ENCODE results near the gene CORIN. TPM values are rescaled to one million over a fixed set of nuclear protein-coding genes. Genes with fewer than 3 reads are reported as not detected.

CORIN gene
- total and polyA plus RNA-seq, 10 of the 15 experiments (the other 5 are each of a cell fraction or from before 2014, with no cell fraction given), result 0.02 to 0.45 (median 0.09) TPM; not detected in 3

GRCh38 chr4:47752214-47752613 is 85.7 kb downstream of the CORIN start:
- no TSS peak for BruUV-seq (replicated peaks)
- Histone ChIP-seq H3K9me3 (replicated peaks; ENCODE audit: control insufficient read depth, insufficient read depth, low read length) (no peaks in the 10 kb centered on the region), H3K27ac (ENCODE audit: control insufficient read depth, insufficient read depth) (no peak overlapping the region), H3K27me3 (replicated peaks in 1 of 2; ENCODE audit: control insufficient read depth in 2 of 2, insufficient read depth in 2 of 2, low read length in 1 of 2) (no peaks in the 10 kb centered on the region; a peak in 1 of 4 replicates), H3K4me1 (ENCODE audit: control insufficient read depth, insufficient read depth, low read length) (no peaks in the 10 kb centered on the region), H2AFZ (ENCODE audit: control insufficient read depth, low read depth, low read length) (no peak overlapping the region), H3K4me2 (ENCODE audit: control insufficient read depth, insufficient read depth) (no peak overlapping the region), H3K79me2 (ENCODE audit: control insufficient read depth, insufficient read depth, low read length) (no peaks in the 10 kb centered on the region), H3K9ac (ENCODE audit: control insufficient read depth, insufficient read depth, low read length) (no peak overlapping the region), H3K36me3 (ENCODE audit: control insufficient read depth in 2 of 2, insufficient read depth in 2 of 2, low read length in 1 of 2) (no peaks in the 10 kb centered on the region), H3K4me3 (no peak overlapping the region), H4K20me1 (ENCODE audit: control insufficient read depth, insufficient read depth) (no peaks in the 10 kb centered on the region)
- SMC1A ChIA-PET (ENCODE audit: uncharacterized antibody, unreplicated experiment), result interaction anchor here (1.7 kb wide), 1 partner anchor 8 kb away, joined by 4 read pairs; no protein-coding TSS in a partner anchor
- POLR2A ChIA-PET, result no interaction called here
- intact Hi-C loops (cut with micrococcal nuclease; ENCODE audit: unreplicated experiment), result no loop called here
- DNase-seq (ENCODE audit: low read depth, low spot score) (no peak), FAIRE-seq (no peak), ATAC-seq (no peak)
- 55% methylated on average over 5 of the region's 5 CpGs for WGBS (ENCODE audit: insufficient coverage, insufficient replicate concordance, low lambda C conversion rate, missing lambda C conversion rate)
- in situ Hi-C loops (cut with MboI), result no loop called here
- CTCF ChIA-PET, result no interaction called here
- no peak for TF ChIP-seq MYC (IDR thresholded peaks at IDR 0.05; ENCODE audit: insufficient read depth, insufficient read length, insufficient replicate concordance, low read length, severe bottlenecking)
- RAD21 ChIA-PET (ENCODE audit: unreplicated experiment), result no interaction called here

- Histone ChIP-seq H3K4me1 (ENCODE audit: control insufficient read depth, insufficient read depth, low read length) (no peaks in the 10 kb centered on the region), H2AFZ (ENCODE audit: control insufficient read depth, low read depth, low read length) (no peak overlapping the region), H3K9me3 (replicated peaks; ENCODE audit: control insufficient read depth, insufficient read depth, low read length) (no peaks in the 10 kb centered on the region), H3K79me2 (ENCODE audit: control insufficient read depth, insufficient read depth, low read length) (no peaks in the 10 kb centered on the region), H3K27me3 (replicated peaks in 1 of 2; ENCODE audit: control insufficient read depth in 2 of 2, insufficient read depth in 2 of 2, low read length in 1 of 2) (no peaks in the 10 kb centered on the region; a peak in 1 of 4 replicates), H3K4me3 (no peak overlapping the region), H3K36me3 (ENCODE audit: control insufficient read depth in 2 of 2, insufficient read depth in 2 of 2, low read length in 1 of 2) (no peaks in the 10 kb centered on the region), H3K27ac (ENCODE audit: control insufficient read depth, insufficient read depth) (no peak overlapping the region), H3K4me2 (ENCODE audit: control insufficient read depth, insufficient read depth) (no peak overlapping the region), H4K20me1 (ENCODE audit: control insufficient read depth, insufficient read depth) (no peaks in the 10 kb centered on the region), H3K9ac (ENCODE audit: control insufficient read depth, insufficient read depth, low read length) (no peak overlapping the region)
- ATAC-seq, result no peak
- ChIA-PET RAD21 (ENCODE audit: unreplicated experiment) (no interaction called here), SMC1A (ENCODE audit: uncharacterized antibody, unreplicated experiment) (interaction anchor here (1.7 kb wide), 1 partner anchor 10 kb away, joined by 4 read pairs; no protein-coding TSS in a partner anchor), POLR2A (no interaction called here), CTCF (interaction anchor here (0.8 kb wide), 1 partner anchor 39 kb away, joined by 3 read pairs; no protein-coding TSS in a partner anchor)
- intact Hi-C loops (cut with micrococcal nuclease; ENCODE audit: unreplicated experiment) (no loop called here), in situ Hi-C loops (cut with MboI) (no loop called here)
- BruUV-seq (replicated peaks), result no TSS peak
- WGBS (ENCODE audit: insufficient coverage, insufficient replicate concordance, low lambda C conversion rate, missing lambda C conversion rate), result 0% methylated on average over 2 of the region's 2 CpGs
- TF ChIP-seq TARDBP (IDR thresholded peaks at IDR 0.05; ENCODE audit: borderline replicate concordance) (no peak), ZBTB40 (IDR thresholded peaks at IDR 0.05; ENCODE audit: borderline replicate concordance) (no peak), LARP7 (IDR thresholded peaks at IDR 0.05) (no peak), USF1 (IDR thresholded peaks at IDR 0.05; ENCODE audit: borderline replicate concordance, extremely low read length, insufficient read depth, low read depth, low read length) (no peak), HDAC6 (IDR thresholded peaks at IDR 0.05; ENCODE audit: unreplicated experiment) (no peak), IRF3 (IDR thresholded peaks at IDR 0.05) (no peak), PML (IDR thresholded peaks at IDR 0.05; ENCODE audit: low read length) (no peak)
- no peak for DNase-seq (ENCODE audit: low read depth, low spot score)
- FAIRE-seq, result no peak
Observed at GRCh38 chr4:47750788-47751187, 87.1 kb downstream of the CORIN start.

All from GM12878 (cell line).